HG02970 (cell line): Measurements from ENCODE around the gene AMBRA1.

ENCODE experiments used
- ATAC-seq: cut with Tn5 transposase; IDR thresholded peaks from one replicate; pipeline ENCODE4 v1.9.1; 2021; ENCODE audit warnings: mild to moderate bottlenecking, moderate library complexity, moderate number of reproducible peaks; ENCODE audit not compliant: unreplicated experiment, low FRiP score

AMBRA1 gene

GRCh38 chr11:46577058-46577457, 16.8 kb downstream of the AMBRA1 start:
- no peak for ATAC-seq

DNA sequence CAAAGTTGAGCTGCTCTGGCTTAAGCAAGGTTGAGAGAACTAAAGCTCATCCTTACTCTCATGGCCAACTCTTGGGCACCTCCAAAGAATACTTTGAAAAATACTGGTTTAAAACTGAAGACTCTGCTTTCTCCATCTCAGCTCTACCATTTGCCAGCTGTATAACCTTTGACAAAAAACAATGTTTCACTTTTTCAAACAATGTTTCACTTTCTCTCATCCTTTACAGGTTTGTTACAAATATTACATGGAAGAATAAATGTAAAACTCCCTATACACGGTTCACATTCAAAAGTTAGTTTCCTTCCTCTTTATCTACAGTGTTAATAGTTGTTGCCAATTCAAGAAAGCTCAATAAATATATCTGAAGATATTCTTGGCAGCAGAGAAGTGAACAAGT, 19.2 kb downstream of the AMBRA1 start:
- ATAC-seq, result no peak

DNA sequence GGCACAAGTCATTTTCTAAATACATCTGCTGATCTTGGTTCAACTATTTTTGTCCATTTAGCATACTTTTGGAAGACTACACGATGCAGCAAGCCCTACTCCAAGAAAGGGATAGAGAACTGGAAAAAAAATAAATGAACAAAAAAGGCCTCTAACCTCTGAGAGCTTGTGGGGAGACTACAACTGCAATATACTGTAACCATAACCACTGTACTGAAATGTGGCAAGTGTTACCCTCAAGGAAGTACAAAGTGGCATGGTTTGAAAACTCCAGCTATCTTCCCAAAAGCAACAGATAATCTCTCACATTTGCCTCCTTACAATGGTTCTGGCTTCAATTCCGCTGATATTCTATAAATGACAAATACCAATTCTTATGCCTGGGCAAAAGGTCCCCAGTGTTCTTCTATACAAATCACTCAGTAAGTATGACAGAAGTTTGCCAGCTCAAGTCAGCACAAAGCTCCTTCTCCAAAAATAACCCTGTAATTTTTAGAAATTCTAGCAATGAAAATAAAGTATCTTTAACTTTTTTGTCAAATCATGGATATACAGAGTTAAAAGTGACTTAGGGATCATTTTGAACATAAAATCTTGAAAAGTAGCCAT, 22.9 kb downstream of the AMBRA1 start:
- ATAC-seq, result no peak

DNA sequence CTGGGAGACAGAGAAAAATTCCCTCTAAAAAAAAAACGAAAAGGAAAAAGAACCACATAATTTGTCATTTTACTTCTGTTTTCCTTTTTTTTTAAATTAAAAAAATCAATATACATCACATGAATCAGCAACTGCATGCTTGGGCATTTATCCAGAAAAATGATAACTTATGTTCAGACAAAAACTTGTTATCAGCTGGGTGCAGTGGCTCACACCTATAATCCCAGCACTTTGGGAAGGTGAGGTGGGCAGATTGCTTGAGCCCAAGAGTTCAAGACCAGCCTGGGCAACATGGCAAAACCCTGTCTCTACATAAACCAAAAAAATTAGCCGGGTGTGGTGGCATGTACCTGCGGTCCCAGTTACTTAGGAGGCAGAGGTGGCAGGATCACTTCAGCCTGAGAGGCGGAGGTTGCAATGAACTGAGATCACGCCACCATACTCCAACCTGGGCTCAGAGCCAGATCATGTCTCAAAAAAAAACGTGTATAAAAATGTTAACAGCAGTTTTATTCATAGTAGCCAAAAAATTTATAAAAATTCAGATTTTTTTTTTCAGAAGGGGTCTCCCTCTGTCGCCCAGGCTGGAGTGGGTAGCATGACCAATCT, 28.5 kb downstream of the AMBRA1 start:
- no peak for ATAC-seq

- ATAC-seq, result no peak
Measured at GRCh38 chr11:46564459-46564858, 29.4 kb downstream of the AMBRA1 start.

GRCh38 chr11:46562527-46562926, 31.3 kb downstream of the AMBRA1 start:
- no peak for ATAC-seq

GRCh38 chr11:46560300-46560991, 33.4 kb downstream of the AMBRA1 start:
- ATAC-seq, result no peak

- no peak for ATAC-seq
Measured at GRCh38 chr11:46559815-46560214, 34.0 kb downstream of the AMBRA1 start.

GRCh38 chr11:46557684-46558151, 36.1 kb downstream of the AMBRA1 start:
- no peak for ATAC-seq

DNA sequence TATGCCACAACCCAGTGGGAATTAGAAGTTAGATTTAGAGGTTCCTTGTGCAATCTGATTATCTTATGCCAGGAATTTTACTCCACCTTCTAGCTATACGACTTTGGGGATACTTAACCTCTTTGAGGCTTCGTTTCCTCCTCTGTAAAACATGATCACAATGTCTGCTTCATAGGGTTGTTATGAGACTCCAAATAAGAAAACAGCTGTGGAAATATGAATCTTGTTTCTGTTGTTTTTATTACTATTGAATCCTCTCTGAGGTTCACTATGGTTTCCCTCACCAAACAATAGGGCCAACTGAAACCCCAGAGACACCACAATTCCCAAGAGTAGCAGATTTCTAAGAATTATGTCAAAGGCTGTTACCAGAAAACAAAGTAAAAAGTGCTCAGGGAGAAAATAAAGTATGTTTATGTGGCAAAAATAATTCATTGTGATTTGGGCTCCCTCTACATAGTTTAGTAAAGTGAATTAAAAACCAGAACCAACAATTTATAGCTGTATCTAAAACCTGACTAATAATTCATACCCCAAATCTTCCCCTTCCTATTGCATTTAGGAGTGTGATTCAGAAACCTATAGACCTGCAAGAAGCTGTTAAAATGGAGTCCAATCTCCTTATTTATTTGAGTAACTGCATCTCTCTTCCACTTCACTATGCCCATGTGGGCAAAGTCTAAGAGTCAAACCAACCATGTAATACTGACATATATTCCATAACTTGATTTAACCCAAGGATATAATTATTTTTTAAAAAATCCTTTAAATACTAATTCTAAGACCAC, 38.4 kb downstream of the AMBRA1 start:
- ATAC-seq, result no peak

GRCh38 chr11:46554213-46555147, 39.3 kb downstream of the AMBRA1 start:
- ATAC-seq, result no peak

DNA sequence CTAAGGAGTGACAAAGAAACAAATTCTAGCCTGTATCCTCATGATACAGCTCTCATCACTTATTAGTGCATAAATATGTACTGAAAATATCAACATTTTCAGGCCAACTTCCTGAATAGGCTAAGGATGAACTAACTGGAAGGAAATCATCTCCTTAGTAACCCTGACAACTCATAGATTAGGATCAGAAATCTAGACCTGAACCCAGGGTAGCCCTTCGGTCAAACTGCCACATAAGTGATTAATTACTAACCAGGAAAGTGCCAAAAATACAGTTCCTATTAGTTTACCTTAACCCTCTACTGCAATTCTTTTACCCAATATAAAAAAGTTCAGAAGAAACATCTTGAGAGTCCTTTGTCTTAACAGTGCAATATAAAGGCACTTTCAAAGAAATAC, 40.0 kb downstream of the AMBRA1 start:
- no peak for ATAC-seq

GRCh38 chr11:46551261-46551660, 42.6 kb downstream of the AMBRA1 start:
- no peak for ATAC-seq

GRCh38 chr11:46547579-46547978, 46.2 kb downstream of the AMBRA1 start:
- no peak for ATAC-seq

- no peak for ATAC-seq
Measured at GRCh38 chr11:46543564-46543963, 50.3 kb downstream of the AMBRA1 start.

DNA sequence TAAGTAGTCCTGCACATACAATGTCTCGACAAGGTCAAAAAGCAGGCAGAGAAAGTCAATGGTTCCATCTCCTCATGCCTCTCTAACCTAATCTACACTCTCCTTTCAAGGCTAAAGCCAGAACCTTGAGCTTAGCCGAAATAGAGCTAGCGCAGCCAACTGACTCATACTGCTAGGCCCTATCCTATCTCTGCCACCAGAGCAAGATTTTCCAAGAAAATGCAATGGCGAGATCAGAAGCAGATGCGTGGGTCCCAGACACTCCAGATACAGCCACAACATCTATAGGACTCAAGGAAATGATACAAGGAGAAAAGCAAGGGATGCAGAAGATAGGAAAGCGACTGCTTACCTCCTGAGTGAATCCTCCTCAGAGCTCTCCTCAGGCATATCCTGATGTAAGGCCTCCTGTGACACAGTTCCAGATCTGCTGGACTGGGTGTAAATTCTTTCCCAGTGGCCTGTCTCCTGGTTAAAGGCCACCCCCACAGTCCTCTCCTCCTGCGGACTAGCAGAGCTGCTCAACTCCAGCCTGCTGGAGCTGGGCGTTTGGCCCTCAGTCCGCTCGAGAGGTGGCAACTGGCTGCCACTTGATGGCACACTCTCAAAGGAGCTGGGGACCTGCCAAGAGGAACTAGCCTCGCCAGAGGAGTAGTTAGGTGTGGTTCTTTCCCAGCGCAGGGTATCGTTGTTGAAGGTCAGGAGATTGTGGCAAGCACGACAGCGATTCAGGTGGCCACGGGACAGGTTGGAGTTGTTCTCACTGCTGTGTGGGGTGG, 52.0 kb downstream of the AMBRA1 start:
- no peak for ATAC-seq

DNA sequence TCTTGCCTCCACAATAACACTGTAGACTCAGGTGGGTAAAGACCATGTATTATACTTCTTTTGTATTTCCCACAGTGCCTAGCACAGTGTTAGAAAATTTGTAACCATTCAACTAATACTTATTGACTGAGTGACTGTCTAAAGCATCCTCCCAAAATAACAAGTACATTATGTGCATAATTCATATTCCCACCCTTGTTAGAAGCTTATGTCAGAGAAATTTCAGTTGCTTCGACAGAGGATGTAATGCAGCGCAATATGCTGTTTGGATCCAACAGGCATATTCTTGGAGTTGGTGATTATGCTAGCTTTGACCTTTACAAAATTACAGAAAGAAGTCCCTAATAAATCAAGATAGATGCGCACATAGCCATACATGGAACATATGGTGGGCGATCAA, 53.0 kb downstream of the AMBRA1 start:
- no peak for ATAC-seq

DNA sequence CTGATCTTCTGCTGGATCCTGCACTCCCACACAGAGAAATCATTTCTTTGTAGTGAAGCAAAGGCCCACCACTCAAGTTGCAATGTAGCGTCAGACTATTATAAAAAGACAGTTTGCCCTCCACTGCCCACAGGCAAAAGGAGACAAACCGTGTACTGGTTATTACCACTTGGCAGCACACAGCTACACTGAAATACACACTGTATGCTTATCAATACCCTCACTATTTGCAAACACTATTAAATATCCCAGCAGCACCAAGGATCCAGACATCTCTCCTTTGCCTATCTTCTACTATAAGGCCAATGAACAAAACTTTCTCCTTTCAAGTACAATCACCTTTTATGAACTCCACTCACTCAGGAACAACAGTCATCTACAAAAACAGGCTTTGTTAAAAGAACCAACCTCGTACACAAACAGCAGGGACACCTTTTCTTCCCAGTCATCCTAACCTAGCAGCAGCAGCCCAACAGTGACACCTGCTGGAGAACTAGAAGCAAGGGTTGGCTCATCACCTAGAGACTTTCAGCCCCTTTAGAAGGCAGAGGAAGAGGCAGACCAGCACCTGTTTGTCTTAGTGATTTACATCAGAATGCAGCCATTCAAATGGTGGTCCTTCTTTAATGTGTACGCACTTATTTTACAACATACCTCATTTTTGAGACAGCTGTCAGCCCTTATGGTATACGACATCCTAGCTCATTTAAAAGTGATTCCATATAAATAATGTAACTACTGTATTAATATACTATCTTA, 56.1 kb downstream of the AMBRA1 start:
- no peak for ATAC-seq

DNA sequence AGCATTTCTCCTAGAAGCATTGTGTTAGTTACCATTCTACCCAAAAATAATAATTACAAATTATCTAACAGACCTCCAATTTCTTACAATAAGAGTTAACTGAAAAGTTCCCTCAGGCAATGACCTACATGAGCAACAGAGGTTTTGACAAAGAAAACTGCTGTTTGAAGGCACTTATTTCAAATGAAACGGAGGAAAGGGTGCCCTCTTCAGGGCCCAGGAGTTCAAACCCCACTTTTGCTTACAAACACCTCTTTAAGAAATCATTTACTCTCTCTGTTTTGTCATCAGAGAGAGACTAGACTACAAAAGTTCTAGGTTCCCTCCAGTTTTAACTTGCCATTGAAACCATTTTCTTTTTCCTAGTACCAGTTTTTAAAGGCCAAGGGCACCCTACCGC, 56.7 kb downstream of the AMBRA1 start:
- ATAC-seq, result no peak
